Upper lobe of left lung (tissue), 4 donors: ENCODE data around the gene LRRC14B.

Source experiments
- EP300 ChIP-seq, 4 donors: sonication (generic); formaldehyde crosslinking; IDR thresholded peaks; one replicate each; pipeline ENCODE4 v1.5.1; 2017; ENCODE audit warnings: antibody characterized with exemption in 4 of 4, control low read depth in 2 of 4
- POLR2A ChIP-seq, 4 donors: fragments of 450-650 bp; IDR thresholded peaks; one replicate each; pipeline ENCODE4 v1.5.1; 2016 to 2017; ENCODE audit warnings: antibody characterized with exemption in 4 of 4, mild to moderate bottlenecking in 2 of 4
- POLR2AphosphoS5 ChIP-seq, 2 donors: sonication (generic); formaldehyde crosslinking; IDR thresholded peaks; one replicate each; pipeline ENCODE4 v1.5.1; 2017; ENCODE audit warnings: antibody characterized with exemption in 2 of 2
- TF ChIP-seq, protein P1 (sequence below), 6 experiments: fragments of 450-650 bp in 4 of 6; fragments of 200-600 bp in 2 of 6; sonication (generic) in 2 of 6; IDR thresholded peaks; one replicate each; pipeline ENCODE4 v1.5.1; 2016 to 2019; ENCODE audit warnings: antibody characterized with exemption in 6 of 6

DNA sequence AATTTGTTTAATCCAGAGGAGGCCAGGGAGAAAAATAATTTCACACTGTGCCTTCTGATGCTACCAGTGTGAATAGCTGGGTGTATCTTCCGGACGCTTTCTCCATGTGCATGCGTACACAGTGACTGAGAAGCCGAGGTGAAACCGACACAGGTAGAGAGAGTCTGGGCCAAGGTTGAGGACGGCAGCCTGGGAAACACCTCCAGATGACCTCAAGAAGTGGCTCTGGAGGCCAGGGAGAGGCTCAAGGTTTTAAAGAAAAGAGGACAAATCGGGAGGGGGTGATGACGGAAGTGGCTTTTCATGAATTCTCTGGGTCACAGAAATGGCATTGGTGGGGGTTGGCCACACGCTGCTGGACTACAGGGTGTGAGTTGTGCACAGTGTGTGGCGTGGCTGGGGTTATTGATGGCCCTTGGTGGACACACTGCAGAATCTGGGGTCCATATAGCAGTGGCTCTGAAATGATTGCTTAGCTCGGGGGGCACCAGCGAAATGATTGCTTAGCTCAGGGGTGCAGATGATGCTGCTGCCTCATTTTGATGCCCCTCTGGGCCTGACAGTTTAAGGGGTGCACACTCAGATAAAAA is 34.1 kb upstream of the LRRC14B start:
- TF ChIP-seq, protein P1, sequence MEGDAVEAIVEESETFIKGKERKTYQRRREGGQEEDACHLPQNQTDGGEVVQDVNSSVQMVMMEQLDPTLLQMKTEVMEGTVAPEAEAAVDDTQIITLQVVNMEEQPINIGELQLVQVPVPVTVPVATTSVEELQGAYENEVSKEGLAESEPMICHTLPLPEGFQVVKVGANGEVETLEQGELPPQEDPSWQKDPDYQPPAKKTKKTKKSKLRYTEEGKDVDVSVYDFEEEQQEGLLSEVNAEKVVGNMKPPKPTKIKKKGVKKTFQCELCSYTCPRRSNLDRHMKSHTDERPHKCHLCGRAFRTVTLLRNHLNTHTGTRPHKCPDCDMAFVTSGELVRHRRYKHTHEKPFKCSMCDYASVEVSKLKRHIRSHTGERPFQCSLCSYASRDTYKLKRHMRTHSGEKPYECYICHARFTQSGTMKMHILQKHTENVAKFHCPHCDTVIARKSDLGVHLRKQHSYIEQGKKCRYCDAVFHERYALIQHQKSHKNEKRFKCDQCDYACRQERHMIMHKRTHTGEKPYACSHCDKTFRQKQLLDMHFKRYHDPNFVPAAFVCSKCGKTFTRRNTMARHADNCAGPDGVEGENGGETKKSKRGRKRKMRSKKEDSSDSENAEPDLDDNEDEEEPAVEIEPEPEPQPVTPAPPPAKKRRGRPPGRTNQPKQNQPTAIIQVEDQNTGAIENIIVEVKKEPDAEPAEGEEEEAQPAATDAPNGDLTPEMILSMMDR (IDR thresholded peaks at IDR 0.05), result no peak
- TF ChIP-seq POLR2A (IDR thresholded peaks at IDR 0.05), result no peak
- no peak for TF ChIP-seq POLR2AphosphoS5 (IDR thresholded peaks at IDR 0.05)
- TF ChIP-seq EP300 (IDR thresholded peaks at IDR 0.05), result no peak
